HepG2 (cell line): ENCODE results near the gene ATG2A. TPM values are rescaled to one million over a fixed set of nuclear protein-coding genes. Genes with fewer than 3 reads are reported as not detected.

Experiments used
- AGO1 ChIP-seq: fragments of 200-400 bp; formaldehyde crosslinking; IDR thresholded peaks from 2 replicates; pipeline ENCODE4 v1.6.1; 2017; ENCODE audit warnings: mild to moderate bottlenecking, low read depth, low read length, moderate library complexity; ENCODE audit not compliant: poor library complexity, severe bottlenecking
- EP300 ChIP-seq, 3 experiments: sonication (generic) in 1 of 3; formaldehyde crosslinking in 1 of 3; IDR thresholded peaks; 2 replicates each; pipeline versions ENCODE4 v1.5.1 to v1.6.1; 2011 to 2020; ENCODE audit warnings: low read depth in 2 of 3, low read length in 2 of 3, borderline replicate concordance in 1 of 3, improper control_type of control experiment in 1 of 3, mild to moderate bottlenecking in 1 of 3, missing genetic modification reagents in 1 of 3, moderate library complexity in 1 of 3
- FIP1L1 ChIP-seq: fragments of 200-400 bp; formaldehyde crosslinking; IDR thresholded peaks from 2 replicates; pipeline ENCODE4 v1.6.1; 2018; ENCODE audit warnings: low read depth, mild to moderate bottlenecking, low read length, moderate library complexity, borderline replicate concordance; ENCODE audit not compliant: insufficient read depth
- FOXP1 ChIP-seq, 2 experiments: fragments of 450-650 bp in 1 of 2; IDR thresholded peaks; 2 replicates each; pipeline ENCODE4 v1.6.1; 2017 to 2018; ENCODE audit warnings: antibody characterized with exemption in 1 of 2
- LCORL ChIP-seq, 2 experiments: fragments of 450-650 bp in 1 of 2; sonication (generic) in 1 of 2; formaldehyde crosslinking in 1 of 2; IDR thresholded peaks; 2 replicates each; pipeline versions ENCODE4 v1.5.0 to v1.6.1; 2017 to 2020; ENCODE audit warnings: antibody characterized with exemption in 1 of 2, missing genetic modification reagents in 1 of 2
- NFYC ChIP-seq: IDR thresholded peaks from 2 replicates; pipeline ENCODE4 v1.6.1; 2016; ENCODE audit warnings: missing genetic modification reagents, missing compliant biosample characterization
- RFXANK ChIP-seq: IDR thresholded peaks from 2 replicates; pipeline ENCODE4 v1.6.1; 2016
- SMC3 ChIP-seq: IDR thresholded peaks from 2 replicates; pipeline ENCODE4 v1.6.1; 2011; ENCODE audit warnings: low read length, improper control_type of control experiment
- SP140L ChIP-seq: sonication (generic); formaldehyde crosslinking; IDR thresholded peaks from 2 replicates; pipeline ENCODE4 v1.4.0; 2020; ENCODE audit warnings: missing genetic modification reagents, borderline replicate concordance
- U2AF2 ChIP-seq: fragments of 200-400 bp; formaldehyde crosslinking; IDR thresholded peaks from 2 replicates; pipeline ENCODE4 v1.6.1; 2017; ENCODE audit warnings: low read depth, mild to moderate bottlenecking, low read length
- ZFX ChIP-seq: sonication (generic); formaldehyde crosslinking; IDR thresholded peaks from 2 replicates; pipeline ENCODE4 v1.4.0; 2020; ENCODE audit warnings: mild to moderate bottlenecking, low read depth, missing genetic modification reagents, moderate library complexity
- ZNF407 ChIP-seq: sonication (generic); formaldehyde crosslinking; IDR thresholded peaks from one replicate; pipeline ENCODE4 v1.5.1; 2020; ENCODE audit warnings: mild to moderate bottlenecking, missing genetic modification reagents; ENCODE audit errors: not compliant biosample characterization
- ZNF530 ChIP-seq: sonication (generic); formaldehyde crosslinking; IDR thresholded peaks from 2 replicates; pipeline ENCODE4 v1.5.0; 2020; ENCODE audit warnings: low read depth, mild to moderate bottlenecking, missing genetic modification reagents
- ZNF570 ChIP-seq: sonication (generic); formaldehyde crosslinking; IDR thresholded peaks from 2 replicates; pipeline ENCODE4 v1.4.0; 2020; ENCODE audit warnings: mild to moderate bottlenecking, missing genetic modification reagents, borderline replicate concordance
- ZNF670 ChIP-seq: sonication (generic); formaldehyde crosslinking; IDR thresholded peaks from 2 replicates; pipeline ENCODE4 v1.8.0; 2022; ENCODE audit warnings: mild to moderate bottlenecking, missing genetic modification reagents, borderline replicate concordance
- ZNF777 ChIP-seq: sonication (generic); formaldehyde crosslinking; IDR thresholded peaks from 2 replicates; pipeline ENCODE4 v1.4.0; 2020; ENCODE audit warnings: missing genetic modification reagents
- polyA plus RNA-seq, 8 experiments: library from polyadenylated mRNA; depleted of rRNA in 3 of 8; stranded (reverse) in 7 of 8; unstranded in 1 of 8; fragments of >200 nt; fragmentation: Illumina TruSeq in 4 of 8; extraction: Trizol in 4 of 8; gene quantifications; 2 replicates each; pipeline versions ENCODE4 v1.2.1 to v1.2.3, GENCODE V29; 2011 to 2016; ENCODE audit warnings: low read depth in 4 of 8, missing spikeins in 1 of 8, mixed read lengths in 1 of 8; ENCODE audit not compliant: insufficient read depth in 1 of 8
- total RNA-seq, 5 experiments: library from RNA; depleted of rRNA; stranded (reverse); fragments of >200 nt; fragmentation: Illumina TruSeq; extraction: Trizol; gene quantifications; 2 replicates each; pipeline ENCODE4 v1.2.3, GENCODE V29; 2016; ENCODE audit warnings: low read depth in 1 of 5
- TF ChIP-seq, protein P1 (sequence below): sonication (generic); formaldehyde crosslinking; IDR thresholded peaks from 2 replicates; pipeline ENCODE4 v1.8.1; 2022; ENCODE audit warnings: mild to moderate bottlenecking, missing genetic modification reagents
- TF ChIP-seq, protein P2 (sequence below): sonication (generic); formaldehyde crosslinking; IDR thresholded peaks from 2 replicates; pipeline ENCODE4 v1.8.0; 2022; ENCODE audit warnings: mild to moderate bottlenecking, missing genetic modification reagents

ATG2A gene
- total and polyA plus RNA-seq, 2 of the 13 experiments (the other 11 are each of a cell fraction or from before 2014, with no cell fraction given), result 6.7 to 8.0 TPM

GRCh38 chr11:64870176-64870892, 46.7 kb downstream of the ATG2A start (continued):
- TF ChIP-seq FOXP1 (IDR thresholded peaks at IDR 0.05), result no peak
- TF ChIP-seq FOXP1 (CRISPR knock-in tag; IDR thresholded peaks at IDR 0.05), result no peak
- no peak for TF ChIP-seq FIP1L1
- TF ChIP-seq AGO1, result no peak
- no peak for TF ChIP-seq LCORL (IDR thresholded peaks at IDR 0.05)
- peak; percentile 44; the same call in 1 of the 2 replicates for TF ChIP-seq LCORL (CRISPR knock-in tag; IDR thresholded peaks at IDR 0.05)
- no peak for TF ChIP-seq ZNF670
- no peak for TF ChIP-seq ZNF570 (CRISPR knock-in tag)
- TF ChIP-seq, protein P1, sequence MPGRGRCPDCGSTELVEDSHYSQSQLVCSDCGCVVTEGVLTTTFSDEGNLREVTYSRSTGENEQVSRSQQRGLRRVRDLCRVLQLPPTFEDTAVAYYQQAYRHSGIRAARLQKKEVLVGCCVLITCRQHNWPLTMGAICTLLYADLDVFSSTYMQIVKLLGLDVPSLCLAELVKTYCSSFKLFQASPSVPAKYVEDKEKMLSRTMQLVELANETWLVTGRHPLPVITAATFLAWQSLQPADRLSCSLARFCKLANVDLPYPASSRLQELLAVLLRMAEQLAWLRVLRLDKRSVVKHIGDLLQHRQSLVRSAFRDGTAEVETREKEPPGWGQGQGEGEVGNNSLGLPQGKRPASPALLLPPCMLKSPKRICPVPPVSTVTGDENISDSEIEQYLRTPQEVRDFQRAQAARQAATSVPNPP (CRISPR knock-in tag), result no peak
- TF ChIP-seq SP140L, result no peak
- no peak for TF ChIP-seq ZFX (CRISPR knock-in tag)
- no peak for TF ChIP-seq ZNF530 (CRISPR knock-in tag)
- TF ChIP-seq ZNF407 (CRISPR knock-in tag), result no peak
- TF ChIP-seq EP300 (IDR thresholded peaks at IDR 0.05; ENCODE audit: low read depth in 2 of 2, low read length in 2 of 2), result peak in 1 of 2 experiments; percentile 62; a peak in 1 of 4 replicates
- TF ChIP-seq EP300 (CRISPR knock-in tag; IDR thresholded peaks at IDR 0.05; ENCODE audit: borderline replicate concordance), result no peak
- no peak for TF ChIP-seq NFYC (CRISPR knock-in tag)
- TF ChIP-seq, protein P2, sequence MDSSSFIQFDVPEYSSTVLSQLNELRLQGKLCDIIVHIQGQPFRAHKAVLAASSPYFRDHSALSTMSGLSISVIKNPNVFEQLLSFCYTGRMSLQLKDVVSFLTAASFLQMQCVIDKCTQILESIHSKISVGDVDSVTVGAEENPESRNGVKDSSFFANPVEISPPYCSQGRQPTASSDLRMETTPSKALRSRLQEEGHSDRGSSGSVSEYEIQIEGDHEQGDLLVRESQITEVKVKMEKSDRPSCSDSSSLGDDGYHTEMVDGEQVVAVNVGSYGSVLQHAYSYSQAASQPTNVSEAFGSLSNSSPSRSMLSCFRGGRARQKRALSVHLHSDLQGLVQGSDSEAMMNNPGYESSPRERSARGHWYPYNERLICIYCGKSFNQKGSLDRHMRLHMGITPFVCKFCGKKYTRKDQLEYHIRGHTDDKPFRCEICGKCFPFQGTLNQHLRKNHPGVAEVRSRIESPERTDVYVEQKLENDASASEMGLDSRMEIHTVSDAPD (CRISPR knock-in tag), result 0 out of 2 replicates have a peak, but pooled peaks have one; percentile 55
- no peak for TF ChIP-seq RFXANK (CRISPR knock-in tag)
- no peak for TF ChIP-seq U2AF2
- TF ChIP-seq ZNF777 (CRISPR knock-in tag), result no peak
- no peak for TF ChIP-seq SMC3
